GM12874 (cell line): ENCODE results near the gene TJP3.

Experiments used
- TF ChIP-seq, protein P1 (sequence below): IDR thresholded peaks from 2 replicates; pipeline ENCODE4 v1.5.1; 2011; ENCODE audit warnings: low read depth, mild to moderate bottlenecking, control low read depth, low read length, moderate library complexity; ENCODE audit not compliant: insufficient read depth

TJP3 gene

DNA sequence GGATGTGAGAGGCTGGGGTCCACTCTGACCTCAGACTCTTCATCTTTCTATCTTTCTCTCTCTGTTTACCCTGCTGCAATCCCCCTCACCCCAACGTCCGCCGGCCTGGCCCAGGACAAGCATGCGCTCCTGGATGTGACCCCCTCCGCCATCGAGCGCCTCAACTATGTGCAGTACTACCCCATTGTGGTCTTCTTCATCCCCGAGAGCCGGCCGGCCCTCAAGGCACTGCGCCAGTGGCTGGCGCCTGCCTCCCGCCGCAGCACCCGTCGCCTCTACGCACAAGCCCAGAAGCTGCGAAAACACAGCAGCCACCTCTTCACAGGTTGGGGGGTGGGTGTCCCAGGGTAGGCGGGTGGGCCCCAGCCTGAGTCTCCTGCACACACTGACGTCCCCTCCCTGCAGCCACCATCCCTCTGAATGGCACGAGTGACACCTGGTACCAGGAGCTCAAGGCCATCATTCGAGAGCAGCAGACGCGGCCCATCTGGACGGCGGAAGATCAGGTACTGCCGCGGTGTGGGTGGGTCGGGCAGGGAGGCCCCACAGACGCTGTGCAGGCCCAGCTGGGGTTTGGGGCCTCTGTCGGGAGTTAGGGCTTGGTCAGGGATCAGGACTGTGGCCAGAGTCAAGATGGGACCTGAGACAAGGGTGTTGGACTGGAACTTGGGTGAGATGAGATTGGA is 38.3 kb downstream of the TJP3 start:
- TF ChIP-seq, protein P1, sequence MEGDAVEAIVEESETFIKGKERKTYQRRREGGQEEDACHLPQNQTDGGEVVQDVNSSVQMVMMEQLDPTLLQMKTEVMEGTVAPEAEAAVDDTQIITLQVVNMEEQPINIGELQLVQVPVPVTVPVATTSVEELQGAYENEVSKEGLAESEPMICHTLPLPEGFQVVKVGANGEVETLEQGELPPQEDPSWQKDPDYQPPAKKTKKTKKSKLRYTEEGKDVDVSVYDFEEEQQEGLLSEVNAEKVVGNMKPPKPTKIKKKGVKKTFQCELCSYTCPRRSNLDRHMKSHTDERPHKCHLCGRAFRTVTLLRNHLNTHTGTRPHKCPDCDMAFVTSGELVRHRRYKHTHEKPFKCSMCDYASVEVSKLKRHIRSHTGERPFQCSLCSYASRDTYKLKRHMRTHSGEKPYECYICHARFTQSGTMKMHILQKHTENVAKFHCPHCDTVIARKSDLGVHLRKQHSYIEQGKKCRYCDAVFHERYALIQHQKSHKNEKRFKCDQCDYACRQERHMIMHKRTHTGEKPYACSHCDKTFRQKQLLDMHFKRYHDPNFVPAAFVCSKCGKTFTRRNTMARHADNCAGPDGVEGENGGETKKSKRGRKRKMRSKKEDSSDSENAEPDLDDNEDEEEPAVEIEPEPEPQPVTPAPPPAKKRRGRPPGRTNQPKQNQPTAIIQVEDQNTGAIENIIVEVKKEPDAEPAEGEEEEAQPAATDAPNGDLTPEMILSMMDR: no peak

DNA sequence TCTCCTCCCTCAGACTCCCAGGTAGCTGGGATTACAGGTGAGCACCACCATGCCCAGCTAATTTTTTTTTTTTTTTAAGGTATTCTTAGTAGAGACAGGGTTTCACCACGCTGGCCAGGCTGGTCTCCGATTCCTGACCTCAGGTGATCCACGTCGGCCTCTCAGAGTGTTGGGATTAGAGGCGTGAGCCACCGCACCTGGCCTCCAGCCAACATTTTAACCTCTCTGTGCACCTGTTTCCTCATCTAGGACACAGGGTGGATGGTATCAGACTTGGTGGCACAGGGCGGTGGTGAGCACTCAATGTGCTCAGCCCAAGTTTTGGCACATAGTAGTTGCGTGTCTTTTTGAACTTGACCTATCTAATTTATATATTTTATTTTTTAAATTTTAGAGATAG is 40.8 kb downstream of the TJP3 start:
- TF ChIP-seq, protein P1: no peak

DNA sequence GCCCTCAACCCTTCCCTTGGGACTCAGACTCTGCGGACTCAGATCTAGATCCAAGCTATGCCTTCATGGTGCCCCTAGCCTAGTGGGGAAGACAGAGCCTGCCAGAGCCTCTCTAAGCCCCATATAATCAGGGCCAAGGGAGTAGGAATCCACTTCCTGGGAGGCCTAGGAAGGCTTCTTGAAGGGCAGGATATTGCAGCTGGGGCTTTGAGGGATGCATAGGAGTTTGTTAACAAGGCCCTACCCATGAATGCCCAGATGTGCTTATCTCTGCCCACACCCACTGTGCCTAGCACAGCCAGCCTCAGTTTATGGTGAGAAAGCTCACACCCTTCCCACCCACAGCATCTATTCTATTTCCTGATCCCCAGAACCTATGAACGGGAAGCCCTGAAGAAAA is 42.0 kb downstream of the TJP3 start:
- TF ChIP-seq, protein P1: no peak

DNA sequence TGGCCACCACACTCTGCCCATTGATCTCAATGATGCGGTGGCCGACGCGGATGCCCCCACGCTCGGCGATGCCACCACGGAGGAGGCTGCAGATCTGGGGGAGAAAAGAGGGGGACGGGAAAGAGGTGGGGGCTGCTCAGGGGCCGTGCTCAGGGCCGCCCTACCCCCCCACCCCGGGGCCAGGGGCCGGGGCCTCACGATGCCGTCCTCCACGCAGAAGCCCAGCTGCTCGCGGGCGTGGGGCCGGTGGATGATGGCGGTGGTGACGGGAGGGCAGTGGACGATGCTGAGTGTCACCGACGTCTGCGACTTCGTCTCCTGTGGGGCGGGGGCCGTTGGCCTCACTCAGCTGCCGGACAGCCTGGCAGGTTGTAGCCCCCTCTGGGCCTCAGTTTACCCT is 43.1 kb downstream of the TJP3 start:
- TF ChIP-seq, protein P1: no peak

DNA sequence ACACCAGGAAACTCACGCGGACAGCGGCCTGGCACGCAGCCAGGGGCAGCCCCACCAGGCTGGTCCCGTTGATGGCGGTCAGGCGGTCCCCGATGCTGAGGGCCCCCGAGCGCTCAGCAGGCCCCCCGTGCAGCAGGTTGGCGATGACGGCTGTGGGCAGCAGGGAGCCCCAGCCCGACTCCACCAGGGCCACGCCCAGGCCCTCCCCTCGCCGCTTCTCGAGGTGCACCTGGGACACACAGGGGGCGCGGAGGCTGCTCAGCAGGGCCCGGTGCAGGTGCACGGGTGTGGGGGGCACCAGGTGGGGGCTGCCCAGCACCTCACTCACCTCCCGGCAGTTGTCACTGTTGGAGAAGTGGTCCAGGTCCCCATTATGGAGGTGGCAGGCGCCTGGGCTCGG is 44.3 kb downstream of the TJP3 start:
- TF ChIP-seq, protein P1: no peak

DNA sequence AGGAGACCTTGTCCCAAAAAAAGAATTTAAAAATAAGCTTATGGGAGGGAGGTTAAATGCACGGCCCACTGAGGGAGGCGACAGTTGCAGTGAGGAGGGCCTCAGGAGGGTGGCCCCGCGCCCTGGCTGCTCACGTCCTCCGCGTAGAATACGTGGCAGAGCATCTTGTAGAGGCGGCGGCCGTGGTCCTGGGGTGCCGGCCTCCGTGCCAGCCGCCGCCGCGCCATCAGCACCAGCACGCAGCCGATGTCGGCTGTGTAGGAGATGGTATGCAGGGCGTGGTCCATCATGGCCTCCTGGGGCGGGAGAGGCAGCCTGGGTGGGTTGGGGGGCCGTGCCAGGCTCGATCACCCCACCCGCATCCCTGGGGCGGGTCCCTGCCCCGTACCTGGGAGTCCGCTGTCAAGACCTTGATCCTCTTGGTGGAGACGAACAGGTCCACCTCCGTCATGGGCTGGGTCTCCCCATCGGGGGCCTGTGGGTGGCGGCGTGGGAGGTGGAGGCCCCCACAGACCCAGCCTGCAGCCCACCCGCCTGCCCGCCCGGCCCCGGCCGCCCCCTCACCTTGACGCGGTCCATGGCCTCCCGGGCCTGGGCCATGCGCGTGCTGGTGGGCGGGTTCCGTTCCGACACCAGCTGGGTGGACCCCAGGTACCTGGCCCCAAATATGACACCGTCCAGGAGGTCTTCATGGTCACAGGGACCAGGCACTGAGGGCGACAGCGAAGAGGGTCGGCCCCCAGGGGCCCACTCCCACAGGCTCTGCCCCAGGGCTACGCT is 45.6 kb downstream of the TJP3 start:
- TF ChIP-seq, protein P1: no peak

DNA sequence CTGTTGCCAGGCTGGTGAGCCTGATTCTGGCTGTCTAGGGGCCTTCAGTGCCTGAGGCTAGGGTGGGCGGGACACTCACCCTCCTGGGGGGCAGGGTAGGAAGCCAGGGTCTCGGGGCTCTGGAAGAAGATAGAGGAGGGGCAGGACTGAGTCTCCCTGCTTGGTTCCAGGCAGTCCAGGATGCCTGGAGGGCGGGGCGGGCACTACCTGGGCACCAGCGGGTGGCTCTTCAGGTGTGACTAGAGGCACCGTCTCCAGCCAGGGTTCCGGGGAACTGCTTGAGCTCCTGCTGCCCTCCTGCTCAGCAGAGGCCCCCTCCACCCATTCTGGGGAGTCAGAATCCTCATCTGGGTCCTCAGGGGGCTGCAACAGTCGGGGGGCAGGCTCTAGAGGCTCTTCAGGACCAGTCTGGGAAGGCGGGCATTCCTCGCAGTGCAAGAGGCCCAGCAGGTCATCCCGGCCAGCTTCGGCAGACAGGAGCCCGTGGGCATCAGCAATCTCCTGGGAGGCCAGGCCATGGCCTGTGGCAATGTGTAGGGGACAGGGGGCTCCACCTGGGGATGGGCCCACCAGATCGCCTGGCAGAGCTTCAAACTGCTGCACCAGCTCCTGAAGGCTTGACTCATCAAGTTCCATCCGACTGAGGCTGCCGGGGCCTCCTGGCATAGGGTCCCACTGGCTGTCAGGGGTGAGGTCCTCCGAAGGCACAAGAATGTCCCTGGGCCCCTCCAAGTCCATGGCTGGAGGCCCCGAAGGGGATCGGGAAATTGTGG is 51.5 kb downstream of the TJP3 start:
- TF ChIP-seq, protein P1: no peak
